K562 (cell line): ENCODE data around the gene ZSWIM6. TPM values are rescaled to one million over a fixed set of nuclear protein-coding genes. Genes with fewer than 3 reads are reported as not detected.

Experiments used
- ARID3A ChIP-seq: IDR thresholded peaks from 2 replicates; pipeline ENCODE4 v1.6.1; 2012; ENCODE audit warnings: low read depth, low read length, improper control_type of control experiment, borderline replicate concordance
- BCOR ChIP-seq: fragments of 450-650 bp; IDR thresholded peaks from 2 replicates; pipeline ENCODE4 v1.6.1; 2016
- FOXA3 ChIP-seq, 2 experiments: fragments of 450-650 bp in 1 of 2; sonication (generic) in 1 of 2; formaldehyde crosslinking; IDR thresholded peaks in 1 of 2; conservative IDR thresholded peaks in 1 of 2; 2 replicates each; pipeline versions ENCODE4 v1.4.0 to v1.8.0; 2020 to 2022; ENCODE audit warnings: mild to moderate bottlenecking in 2 of 2, missing genetic modification reagents in 1 of 2
- FOXJ2 ChIP-seq: fragments of 200-800 bp; sonication (Bioruptor generic); IDR thresholded peaks from 2 replicates; pipeline ENCODE4 v1.6.1; 2016; ENCODE audit warnings: missing genetic modification characterization, missing compliant biosample characterization
- NBN ChIP-seq: fragments of 450-650 bp; IDR thresholded peaks from 2 replicates; pipeline ENCODE4 v1.6.1; 2016; ENCODE audit warnings: low read depth, mild to moderate bottlenecking
- PTTG1 ChIP-seq: fragments of 450-650 bp; IDR thresholded peaks from 2 replicates; pipeline ENCODE4 v1.6.1; 2016; ENCODE audit warnings: low read depth, mild to moderate bottlenecking, missing genetic modification characterization, missing compliant biosample characterization
- TCFL5 ChIP-seq: fragments of 250-450 bp; sonication (Bioruptor Pico); conservative IDR thresholded peaks from 2 replicates; pipeline ENCODE4 v1.6.1; 2021; ENCODE audit warnings: mild to moderate bottlenecking, moderate library complexity, matching md5 sums
- TFAM ChIP-seq: fragments of 250-450 bp; sonication (Bioruptor Pico); conservative IDR thresholded peaks from 2 replicates; pipeline ENCODE4 v1.5.0; 2021; ENCODE audit warnings: mild to moderate bottlenecking, moderate library complexity
- TSHZ1 ChIP-seq: fragments of 250-450 bp; sonication (Bioruptor Pico); IDR thresholded peaks from 2 replicates; pipeline ENCODE4 v1.4.0; 2020; ENCODE audit warnings: mild to moderate bottlenecking, moderate library complexity
- XRCC3 ChIP-seq: fragments of 450-650 bp; IDR thresholded peaks from 2 replicates; pipeline ENCODE4 v1.6.1; 2017; ENCODE audit warnings: mild to moderate bottlenecking, moderate library complexity
- polyA plus RNA-seq, 8 experiments: library from polyadenylated mRNA; depleted of rRNA in 4 of 8; stranded (reverse) in 5 of 8; unstranded in 3 of 8; fragments of >200 nt; fragmentation: Nextera tagmentation in 2 of 8; fragmentation: Illumina TruSeq in 1 of 8; extraction: Ambion mirVana in 2 of 8; extraction: Trizol in 1 of 8; gene quantifications; 2 replicates each; pipeline versions ENCODE4 v1.2.1 to v1.2.3, GENCODE V29; 2011 to 2014; ENCODE audit warnings: inconsistent platforms in 1 of 8, missing spikeins in 1 of 8
- total RNA-seq, 7 experiments: library from RNA; depleted of rRNA in 6 of 7; stranded (reverse); fragments of >200 nt in 6 of 7; fragmentation: Illumina TruSeq in 2 of 7; extraction: Trizol in 2 of 7; gene quantifications; 2 replicates each; pipeline versions ENCODE4 v1.2.1 to v1.2.3, GENCODE V29; 2011 to 2021; ENCODE audit warnings: low replicate concordance in 1 of 7
- TF ChIP-seq, protein P1 (sequence below): fragments of 250-450 bp; sonication (Bioruptor Pico); IDR thresholded peaks from 2 replicates; pipeline ENCODE4 v1.9.0; 2021; ENCODE audit warnings: mild to moderate bottlenecking, inconsistent platforms

The ZSWIM6 gene
- total and polyA plus RNA-seq, 9 of the 15 experiments (the other 6 are each of a cell fraction or from before 2014, with no cell fraction given), result 0.81 to 3.2 (median 2.0) TPM

GRCh38 chr5:61408476-61409168 is 76.6 kb downstream of the ZSWIM6 start (continued):
- TF ChIP-seq FOXA3 (CRISPR knock-in tag; conservative IDR thresholded peaks at IDR 0.05 in 1 of 2, IDR thresholded peaks at IDR 0.05 in 1 of 2), result no peak
- 0 out of 2 replicates have a peak, but pooled peaks have one; percentile 43 for TF ChIP-seq BCOR
- no peak for TF ChIP-seq TCFL5 (CRISPR knock-in tag)
- TF ChIP-seq TFAM (CRISPR knock-in tag), result no peak
- TF ChIP-seq TSHZ1 (CRISPR knock-in tag), result no peak
- TF ChIP-seq FOXJ2 (tag), result peak; percentile 55
- no peak for TF ChIP-seq PTTG1 (tag)
- no peak; the same call in 1 of the 2 replicates for TF ChIP-seq XRCC3
- peak; percentile 57; the same call in 1 of the 2 replicates for TF ChIP-seq NBN
- TF ChIP-seq ARID3A, result peak; percentile 68; the same call in 1 of the 2 replicates
- TF ChIP-seq, protein P1, sequence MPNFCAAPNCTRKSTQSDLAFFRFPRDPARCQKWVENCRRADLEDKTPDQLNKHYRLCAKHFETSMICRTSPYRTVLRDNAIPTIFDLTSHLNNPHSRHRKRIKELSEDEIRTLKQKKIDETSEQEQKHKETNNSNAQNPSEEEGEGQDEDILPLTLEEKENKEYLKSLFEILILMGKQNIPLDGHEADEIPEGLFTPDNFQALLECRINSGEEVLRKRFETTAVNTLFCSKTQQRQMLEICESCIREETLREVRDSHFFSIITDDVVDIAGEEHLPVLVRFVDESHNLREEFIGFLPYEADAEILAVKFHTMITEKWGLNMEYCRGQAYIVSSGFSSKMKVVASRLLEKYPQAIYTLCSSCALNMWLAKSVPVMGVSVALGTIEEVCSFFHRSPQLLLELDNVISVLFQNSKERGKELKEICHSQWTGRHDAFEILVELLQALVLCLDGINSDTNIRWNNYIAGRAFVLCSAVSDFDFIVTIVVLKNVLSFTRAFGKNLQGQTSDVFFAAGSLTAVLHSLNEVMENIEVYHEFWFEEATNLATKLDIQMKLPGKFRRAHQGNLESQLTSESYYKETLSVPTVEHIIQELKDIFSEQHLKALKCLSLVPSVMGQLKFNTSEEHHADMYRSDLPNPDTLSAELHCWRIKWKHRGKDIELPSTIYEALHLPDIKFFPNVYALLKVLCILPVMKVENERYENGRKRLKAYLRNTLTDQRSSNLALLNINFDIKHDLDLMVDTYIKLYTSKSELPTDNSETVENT (CRISPR knock-in tag), result no peak
